Trophoblast cell (in vitro differentiated cells and primary cell): Measurements from ENCODE around the gene GLP1R.

Experiments
- DNase-seq, 2 donors: peaks; one replicate each; pipeline ENCODE4 v3.0.0-alpha.2; 2016
- H2AFZ ChIP-seq: 2 replicates; pipeline ENCODE4 v1.6.1; 2013; ENCODE audit warnings: low read length, moderate library complexity, mild to moderate bottlenecking; ENCODE audit not compliant: insufficient read depth, poor library complexity
- H2AK5ac ChIP-seq: 2 replicates; pipeline ENCODE4 v1.6.1; 2013; ENCODE audit warnings: mild to moderate bottlenecking, low read length
- H2BK120ac ChIP-seq: 2 replicates; pipeline ENCODE4 v1.6.1; 2013; ENCODE audit warnings: low read length, mild to moderate bottlenecking, moderate library complexity; ENCODE audit not compliant: insufficient read depth, poor library complexity
- H2BK12ac ChIP-seq: 2 replicates; pipeline ENCODE4 v1.6.1; 2013; ENCODE audit warnings: mild to moderate bottlenecking, low read length, moderate library complexity
- H2BK5ac ChIP-seq: 2 replicates; pipeline ENCODE4 v1.6.1; 2013; ENCODE audit warnings: low read length, low read depth, moderate library complexity, mild to moderate bottlenecking; ENCODE audit not compliant: poor library complexity
- H3K14ac ChIP-seq: 2 replicates; pipeline ENCODE4 v1.6.1; 2013; ENCODE audit warnings: mild to moderate bottlenecking, low read length
- H3K18ac ChIP-seq: 2 replicates; pipeline ENCODE4 v1.6.1; 2013; ENCODE audit warnings: mild to moderate bottlenecking, low read length
- H3K23ac ChIP-seq: 2 replicates; pipeline ENCODE4 v1.6.1; 2013; ENCODE audit warnings: low read length
- H3K27ac ChIP-seq: 2 replicates; pipeline ENCODE4 v1.5.1; 2013; ENCODE audit warnings: low read depth, mild to moderate bottlenecking, inconsistent platforms, low read length, moderate library complexity
- H3K27me3 ChIP-seq: 2 replicates; pipeline ENCODE4 v1.6.1; 2013; ENCODE audit warnings: inconsistent platforms, mild to moderate bottlenecking, low read length, moderate library complexity; ENCODE audit not compliant: insufficient read depth
- H3K36me3 ChIP-seq, 2 experiments: 1 replicate in 1 of 2; 2 replicates in 1 of 2; pipeline ENCODE4 v1.6.1; 2013; ENCODE audit warnings: low read length in 2 of 2, mild to moderate bottlenecking in 2 of 2, moderate library complexity in 1 of 2; ENCODE audit not compliant: insufficient read depth in 2 of 2, control insufficient read depth in 1 of 2
- H3K4ac ChIP-seq: 2 replicates; pipeline ENCODE4 v1.6.1; 2013; ENCODE audit warnings: low read depth, mild to moderate bottlenecking, low read length, moderate library complexity
- H3K4me1 ChIP-seq, 2 experiments: 1 replicate in 1 of 2; 2 replicates in 1 of 2; pipeline ENCODE4 v1.6.1; 2013; ENCODE audit warnings: low read length in 2 of 2, mild to moderate bottlenecking in 2 of 2, moderate library complexity in 1 of 2; ENCODE audit not compliant: insufficient read depth in 2 of 2, control insufficient read depth in 1 of 2
- H3K4me2 ChIP-seq: 2 replicates; pipeline ENCODE4 v1.6.1; 2013; ENCODE audit warnings: inconsistent platforms, mild to moderate bottlenecking, low read length, moderate library complexity
- H3K4me3 ChIP-seq: 2 replicates; pipeline ENCODE4 v1.5.1; 2013; ENCODE audit warnings: mild to moderate bottlenecking, low read depth, low read length, inconsistent platforms
- H3K79me1 ChIP-seq: one replicate; pipeline ENCODE4 v1.6.1; 2013; ENCODE audit warnings: low read length
- H3K79me2 ChIP-seq: 2 replicates; pipeline ENCODE4 v1.6.1; 2013; ENCODE audit warnings: low read length, mild to moderate bottlenecking; ENCODE audit not compliant: control insufficient read depth, insufficient read depth, poor library complexity
- H3K9ac ChIP-seq: 2 replicates; pipeline ENCODE4 v1.6.1; 2013; ENCODE audit warnings: mild to moderate bottlenecking, low read length
- H3K9me3 ChIP-seq: 2 replicates; pipeline ENCODE4 v1.6.1; 2013; ENCODE audit warnings: low read depth, mild to moderate bottlenecking, control low read depth, inconsistent platforms, low read length; ENCODE audit not compliant: insufficient read depth
- H4K12ac ChIP-seq: 2 replicates; pipeline ENCODE4 v1.6.1; 2013; ENCODE audit warnings: low read depth, mild to moderate bottlenecking, low read length, moderate library complexity
- H4K8ac ChIP-seq: 2 replicates; pipeline ENCODE4 v1.6.1; 2013; ENCODE audit warnings: low read depth, mild to moderate bottlenecking, low read length, moderate library complexity
- H4K91ac ChIP-seq: one replicate; pipeline ENCODE4 v1.6.1; 2013; ENCODE audit warnings: low read depth, mild to moderate bottlenecking, low read length, moderate library complexity
- WGBS: extraction: QIAGEN DNeasy Blood & Tissue Kit; methylation state at CpG from one replicate; pipeline ENCODE4 v1.1.7; 2013; ENCODE audit warnings: missing lambda C conversion rate; ENCODE audit not compliant: insufficient read length, insufficient coverage; ENCODE audit errors: extremely low coverage; 5-methylcytosine and 5-hydroxymethylcytosine counted together

The GLP1R gene

GRCh38 chr6:39049575-39050283 is 1.1 kb downstream of the GLP1R start:
- no peak overlapping the region for H3K4ac ChIP-seq
- no CpG with 5 or more reads among the region's 9 CpGs for WGBS
- no peak overlapping the region for H3K4me3 ChIP-seq
- no peak overlapping the region for H2BK5ac ChIP-seq
- no peak overlapping the region for H4K12ac ChIP-seq
- H2BK12ac ChIP-seq: no peak overlapping the region
- H2BK120ac ChIP-seq: no peak overlapping the region
- H3K36me3 ChIP-seq: no peaks in the 10 kb centered on the region
- no peak for DNase-seq
- H3K79me2 ChIP-seq: no peaks in the 10 kb centered on the region
- H3K9me3 ChIP-seq: no peaks in the 10 kb centered on the region
- H3K9ac ChIP-seq: no peak overlapping the region
- H2AFZ ChIP-seq: no peak overlapping the region
- no peak overlapping the region for H4K8ac ChIP-seq
- peaks cover 29% of the 10 kb centered on the region for H3K27me3 ChIP-seq
- no peaks in the 10 kb centered on the region for H3K79me1 ChIP-seq
- no peak overlapping the region for H4K91ac ChIP-seq
- no peak overlapping the region for H3K23ac ChIP-seq
- no peak overlapping the region for H3K18ac ChIP-seq
- H3K14ac ChIP-seq: no peak overlapping the region
- H3K4me1 ChIP-seq: peaks cover 7 to 15% of the 10 kb centered on the region in 2 experiments
- no peak overlapping the region for H3K4me2 ChIP-seq
- no peak overlapping the region for H2AK5ac ChIP-seq
- H3K27ac ChIP-seq: no peak overlapping the region

GRCh38 chr6:39050453-39051112 is 2.0 kb downstream of the GLP1R start:
- Histone ChIP-seq H3K4me2 (no peak overlapping the region), H3K18ac (no peak overlapping the region), H3K23ac (no peak overlapping the region), H4K91ac (no peak overlapping the region), H3K14ac (no peak overlapping the region), H3K9ac (no peak overlapping the region), H4K8ac (no peak overlapping the region), H3K9me3 (no peaks in the 10 kb centered on the region), H3K4ac (no peak overlapping the region), H3K79me1 (no peaks in the 10 kb centered on the region), H3K79me2 (no peaks in the 10 kb centered on the region), H4K12ac (no peak overlapping the region), H3K27me3 (peaks cover 29% of the 10 kb centered on the region), H2BK12ac (no peak overlapping the region), H3K4me3 (no peak overlapping the region), H2BK5ac (no peak overlapping the region), H3K27ac (no peak overlapping the region), H3K4me1 (peaks cover 7 to 15% of the 10 kb centered on the region in 2 experiments), H2AFZ (no peak overlapping the region), H2BK120ac (no peak overlapping the region), H3K36me3 (no peaks in the 10 kb centered on the region), H2AK5ac (no peak overlapping the region)
- no peak for DNase-seq
- no CpG with 5 or more reads among the region's 5 CpGs for WGBS

- Histone ChIP-seq H4K12ac (no peak overlapping the region), H3K14ac (no peak overlapping the region), H3K9ac (no peak overlapping the region), H3K27me3 (peaks cover 29% of the 10 kb centered on the region), H3K27ac (no peak overlapping the region), H3K23ac (no peak overlapping the region), H4K8ac (no peak overlapping the region), H2BK5ac (no peak overlapping the region), H4K91ac (no peak overlapping the region), H3K18ac (no peak overlapping the region), H3K4me3 (no peak overlapping the region), H2BK12ac (no peak overlapping the region), H3K4ac (no peak overlapping the region), H3K9me3 (no peaks in the 10 kb centered on the region), H3K36me3 (no peaks in the 10 kb centered on the region), H2AFZ (no peak overlapping the region), H3K79me2 (no peaks in the 10 kb centered on the region), H3K79me1 (no peaks in the 10 kb centered on the region), H3K4me2 (peak overlapping the region; percentile 30), H2BK120ac (no peak overlapping the region), H2AK5ac (no peak overlapping the region), H3K4me1 (peaks cover 7 to 15% of the 10 kb centered on the region in 2 experiments)
- no CpG with 5 or more reads among the region's 4 CpGs for WGBS
- no peak for DNase-seq
These were observed 3.0 kb downstream of the GLP1R start for GRCh38 chr6:39051399-39052122.

GRCh38 chr6:39053016-39053624 is 4.5 kb downstream of the GLP1R start:
- no peaks in the 10 kb centered on the region for H3K79me1 ChIP-seq
- no peak overlapping the region for H3K27ac ChIP-seq
- H3K23ac ChIP-seq: no peak overlapping the region
- no peak overlapping the region for H4K8ac ChIP-seq
- H3K4ac ChIP-seq: no peak overlapping the region
- H2BK12ac ChIP-seq: no peak overlapping the region
- H3K4me1 ChIP-seq: peaks cover 7 to 15% of the 10 kb centered on the region in 2 experiments
- WGBS: no CpG with 5 or more reads among the region's 4 CpGs
- peaks cover 20% of the 10 kb centered on the region for H3K27me3 ChIP-seq
- H4K91ac ChIP-seq: no peak overlapping the region
- H3K4me3 ChIP-seq: no peak overlapping the region
- no peak overlapping the region for H2AFZ ChIP-seq
- no peak overlapping the region for H3K9ac ChIP-seq
- DNase-seq: no peak
- no peak overlapping the region for H3K4me2 ChIP-seq
- no peak overlapping the region for H3K18ac ChIP-seq
- H3K9me3 ChIP-seq: no peaks in the 10 kb centered on the region
- no peak overlapping the region for H4K12ac ChIP-seq
- no peak overlapping the region for H2AK5ac ChIP-seq
- H3K36me3 ChIP-seq: no peaks in the 10 kb centered on the region
- H2BK5ac ChIP-seq: no peak overlapping the region
- no peak overlapping the region for H3K14ac ChIP-seq
- H3K79me2 ChIP-seq: no peaks in the 10 kb centered on the region
- no peak overlapping the region for H2BK120ac ChIP-seq
